K562 (cell line): Measurements from ENCODE around the gene KLHL29. TPM values are rescaled to one million over a fixed set of nuclear protein-coding genes. Genes with fewer than 3 reads are reported as not detected.

Experiments used
- ATAC-seq: fragments of 200-7000 bp; cut with Tn5 transposase; 3 replicates; pipeline ENCODE4 v1.9.1; 2020; ENCODE audit warnings: moderate library complexity
- BruUV-seq: library from RNA; stranded (reverse); fragments of 400-500 nt; replicated peaks from 2 replicates; lab custom pipeline; 2021; lab: Mats Ljungman, UMichigan
- CTCF ChIA-PET: fragments of 300-600 bp; formaldehyde crosslinking; extraction: SDS; loops from one replicate; lab custom pipeline; 2021; ENCODE audit warnings: low intra/inter-chr PET ratio; lab: Yijun Ruan, JAX
- POLR2A ChIA-PET: fragments of 300-600, 350-650 bp; sonication (Branson Sonifier 250); formaldehyde crosslinking; extraction: SDS; loops from one replicate; lab custom pipeline; 2021; ENCODE audit warnings: antibody characterized with exemption, inconsistent platforms; lab: Yijun Ruan, JAX
- DNase-seq, 4 experiments: peaks; one replicate each; pipeline versions ENCODE4 v3.0.0 to v3.0.0-alpha.2; 2011 to 2018; ENCODE audit warnings: low spot score in 3 of 4, mixed read lengths in 3 of 4; ENCODE audit errors: extremely low read depth in 1 of 4
- FAIRE-seq: peaks from 2 replicates; lab custom pipeline; 2011; peaks lifted over from hg19 to GRCh38; lab: Jason Lieb, UNC
- H2AFZ ChIP-seq: 2 replicates; pipeline ENCODE4 v1.6.0; 2011; ENCODE audit warnings: low read depth, low read length, control low read depth, inconsistent platforms
- H3K27ac ChIP-seq: fragments of 200-600 bp; 3 replicates; pipeline ENCODE4 v1.8.0; 2011; ENCODE audit warnings: low read depth, mild to moderate bottlenecking, control low read depth, inconsistent platforms, low read length, moderate library complexity, mixed read lengths; ENCODE audit errors: extremely low read depth
- H3K27me3 ChIP-seq, 2 experiments: fragments of 300-600 bp in 1 of 2; 2 replicates in 1 of 2; 3 replicates in 1 of 2; pipeline versions ENCODE4 v1.6.0 to v1.8.0; 2011; ENCODE audit warnings: inconsistent platforms in 2 of 2, low read length in 2 of 2, mild to moderate bottlenecking in 1 of 2, mixed read lengths in 1 of 2, moderate library complexity in 1 of 2; ENCODE audit not compliant: control insufficient read depth in 2 of 2, insufficient read depth in 2 of 2
- H3K36me3 ChIP-seq: fragments of 300-600 bp; 3 replicates; pipeline ENCODE4 v1.8.0; 2011; ENCODE audit warnings: mild to moderate bottlenecking, low read length, inconsistent platforms; ENCODE audit not compliant: control insufficient read depth, insufficient read depth
- H3K4me1 ChIP-seq, 2 experiments: fragments of 200-600 bp in 1 of 2; replicated peaks in 1 of 2; 2 replicates in 1 of 2; 3 replicates in 1 of 2; pipeline versions ENCODE4 v1.5.1 to v1.8.0; 2011; ENCODE audit warnings: inconsistent platforms in 2 of 2, low read length in 2 of 2, mild to moderate bottlenecking in 1 of 2, mixed read lengths in 1 of 2, moderate library complexity in 1 of 2; ENCODE audit not compliant: control insufficient read depth in 2 of 2, insufficient read depth in 2 of 2
- H3K4me2 ChIP-seq: 2 replicates; pipeline ENCODE4 v1.6.1; 2011; ENCODE audit warnings: low read length, control low read depth, inconsistent platforms, mixed read lengths; ENCODE audit not compliant: insufficient read depth
- H3K4me3 ChIP-seq: fragments of 200-600 bp; sonication (generic), shearing (Covaris generic); 2 replicates; pipeline ENCODE4 v1.5.1; 2016; ENCODE audit warnings: control low read depth, inconsistent platforms
- H3K79me2 ChIP-seq: fragments of 200-600 bp; 3 replicates; pipeline ENCODE4 v1.8.0; 2011; ENCODE audit warnings: low read length, inconsistent platforms; ENCODE audit not compliant: control insufficient read depth, insufficient read depth
- H3K9ac ChIP-seq, 2 experiments: 2 replicates each; pipeline versions ENCODE4 v1.6.0 to v1.6.1; 2011; ENCODE audit warnings: low read depth in 2 of 2, low read length in 2 of 2, control low read depth in 1 of 2, inconsistent platforms in 1 of 2, mild to moderate bottlenecking in 1 of 2, mixed read lengths in 1 of 2; ENCODE audit not compliant: insufficient read depth in 1 of 2
- H3K9me1 ChIP-seq: one replicate; pipeline ENCODE4 v1.6.0; 2011; ENCODE audit warnings: inconsistent platforms, mild to moderate bottlenecking, low read length, moderate library complexity; ENCODE audit not compliant: control insufficient read depth, insufficient read depth
- H3K9me3 ChIP-seq: replicated peaks from 2 replicates; pipeline ENCODE4 v1.5.1; 2011; ENCODE audit warnings: low read depth, low read length, inconsistent platforms; ENCODE audit not compliant: control insufficient read depth, insufficient read depth
- H4K20me1 ChIP-seq: replicated peaks from 2 replicates; pipeline ENCODE4 v1.6.1; 2011; ENCODE audit warnings: low read length, inconsistent platforms, mixed read lengths; ENCODE audit not compliant: control insufficient read depth, insufficient read depth
- CEBPB ChIP-seq: fragments of 450-650 bp; IDR thresholded peaks from 2 replicates; pipeline ENCODE4 v1.6.1; 2016; ENCODE audit warnings: missing genetic modification characterization, missing compliant biosample characterization
- CEBPG ChIP-seq, 3 experiments: fragments of 200-800 bp in 1 of 3; sonication (Bioruptor generic) in 1 of 3; sonication (generic) in 1 of 3; formaldehyde crosslinking in 1 of 3; IDR thresholded peaks in 2 of 3; conservative IDR thresholded peaks in 1 of 3; 2 replicates each; pipeline versions ENCODE4 v1.6.1 to v1.8.0; 2016 to 2022; ENCODE audit warnings: missing compliant biosample characterization in 2 of 3, missing genetic modification characterization in 2 of 3, mild to moderate bottlenecking in 1 of 3, missing genetic modification reagents in 1 of 3
- NFE2L1 ChIP-seq: fragments of 450-650 bp; IDR thresholded peaks from 2 replicates; pipeline ENCODE4 v1.6.1; 2016; ENCODE audit warnings: missing genetic modification characterization, low read depth, mild to moderate bottlenecking, missing compliant biosample characterization, moderate library complexity, borderline replicate concordance
- NFIC ChIP-seq: fragments of 450-650 bp; IDR thresholded peaks from 2 replicates; pipeline ENCODE4 v1.6.1; 2017; ENCODE audit warnings: mild to moderate bottlenecking, inconsistent platforms
- PHB2 ChIP-seq: fragments of 450-650 bp; IDR thresholded peaks from 2 replicates; pipeline ENCODE4 v1.6.1; 2017; ENCODE audit warnings: low read depth
- RUNX1 ChIP-seq: sonication (generic); IDR thresholded peaks from 2 replicates; pipeline ENCODE4 v1.6.1; 2016; ENCODE audit warnings: antibody characterized with exemption, low read depth
- ZNF263 ChIP-seq: sonication (generic); formaldehyde crosslinking; IDR thresholded peaks from 2 replicates; pipeline ENCODE4 v1.8.0; 2022; ENCODE audit warnings: mild to moderate bottlenecking, missing genetic modification reagents, borderline replicate concordance
- ZSCAN32 ChIP-seq: fragments of 450-650 bp; formaldehyde crosslinking; IDR thresholded peaks from 2 replicates; pipeline ENCODE4 v1.4.0; 2020; ENCODE audit warnings: mild to moderate bottlenecking, moderate library complexity
- WGBS: fragments of 100-300 bp; shearing (Covaris generic); methylation state at CpG from one replicate; pipeline ENCODE4 v1.1.6; 2016; ENCODE audit warnings: low coverage, mixed read lengths; ENCODE audit not compliant: insufficient coverage; ENCODE audit errors: missing lambda C conversion rate; 5-methylcytosine and 5-hydroxymethylcytosine counted together
- in situ Hi-C: fragments of 300-500 bp; cut with MboI; formaldehyde crosslinking; loops from 4 replicates; pipeline ENCODE4 v1.15.0; 2018; ENCODE audit warnings: inconsistent platforms, mixed read lengths
- intact Hi-C: fragments of 100-400 bp; cut with micrococcal nuclease; formaldehyde crosslinking; loops from 2 replicates; pipeline ENCODE4 v1.14.2; 2022
- polyA plus RNA-seq, 8 experiments: library from polyadenylated mRNA; depleted of rRNA in 4 of 8; stranded (reverse) in 5 of 8; unstranded in 3 of 8; fragments of >200 nt; fragmentation: Nextera tagmentation in 2 of 8; fragmentation: Illumina TruSeq in 1 of 8; extraction: Ambion mirVana in 2 of 8; extraction: Trizol in 1 of 8; gene quantifications; 2 replicates each; pipeline versions ENCODE4 v1.2.1 to v1.2.3, GENCODE V29; 2011 to 2014; ENCODE audit warnings: inconsistent platforms in 1 of 8, missing spikeins in 1 of 8
- total RNA-seq, 7 experiments: library from RNA; depleted of rRNA in 6 of 7; stranded (reverse); fragments of >200 nt in 6 of 7; fragmentation: Illumina TruSeq in 2 of 7; extraction: Trizol in 2 of 7; gene quantifications; 2 replicates each; pipeline versions ENCODE4 v1.2.1 to v1.2.3, GENCODE V29; 2011 to 2021; ENCODE audit warnings: low replicate concordance in 1 of 7
- TF ChIP-seq, protein P1 (sequence below): sonication (generic); formaldehyde crosslinking; IDR thresholded peaks from 2 replicates; pipeline ENCODE4 v1.8.1; 2022; ENCODE audit warnings: missing genetic modification reagents
- TF ChIP-seq, protein P2 (sequence below): sonication (generic); formaldehyde crosslinking; IDR thresholded peaks from 2 replicates; pipeline ENCODE4 v1.8.1; 2023; ENCODE audit warnings: mild to moderate bottlenecking, missing genetic modification reagents
- TF ChIP-seq, protein P3 (sequence below): sonication (generic); formaldehyde crosslinking; IDR thresholded peaks from 2 replicates; pipeline ENCODE4 v1.8.0; 2023; ENCODE audit warnings: mild to moderate bottlenecking, missing genetic modification reagents

KLHL29 gene
- total and polyA plus RNA-seq, 9 of the 15 experiments (the other 6 are each of a cell fraction or from before 2014, with no cell fraction given): 0.03 to 0.31 (median 0.08) TPM; not detected in 1

DNA sequence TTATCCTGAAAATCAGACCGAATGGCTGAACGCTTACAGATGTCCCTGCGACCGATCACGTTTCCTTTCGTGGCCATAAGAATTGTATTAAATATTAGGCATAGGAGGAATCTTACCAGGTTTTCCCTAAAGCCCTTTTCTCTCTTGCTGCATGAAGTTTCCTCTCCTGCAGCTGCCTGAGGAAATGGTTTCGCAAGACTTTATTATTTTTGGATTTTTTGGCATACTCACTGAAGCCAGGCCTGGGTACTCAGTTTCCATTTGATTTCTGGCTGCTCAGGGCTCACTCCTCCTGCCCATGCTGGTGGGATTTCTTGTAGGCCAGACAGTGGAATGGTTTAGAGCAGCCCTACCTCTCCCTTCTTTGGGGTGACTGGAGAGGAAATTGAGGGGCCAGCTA is 114.0 kb downstream of the KLHL29 start:
- no peaks in the 10 kb centered on the region for H3K36me3 ChIP-seq
- intact Hi-C loops (no loop called here), in situ Hi-C loops (no loop called here)
- no peak overlapping the region for H3K4me3 ChIP-seq
- no peaks in the 10 kb centered on the region for H3K79me2 ChIP-seq
- ChIA-PET POLR2A (no interaction called here), CTCF (no interaction called here)
- WGBS: 0% methylated on average over 7 of the region's 7 CpGs
- no peak overlapping the region for H3K9ac ChIP-seq
- H3K27ac ChIP-seq: no peak overlapping the region
- H2AFZ ChIP-seq: no peak overlapping the region
- H3K4me1 ChIP-seq: no peaks in the 10 kb centered on the region
- no TSS peak for BruUV-seq
- TF ChIP-seq CEBPB (tag) (0 out of 2 replicates have a peak, but pooled peaks have one; percentile 15), ZNF263 (no peak), CEBPG (CRISPR knock-in tag; IDR thresholded peaks at IDR 0.05) (no peak), CEBPG (tag; conservative IDR thresholded peaks at IDR 0.05 in 1 of 2, IDR thresholded peaks at IDR 0.05 in 1 of 2) (peak in 1 of 2 experiments; percentile 11; a peak in 1 of 4 replicates)
- no peak overlapping the region for H3K4me2 ChIP-seq
- H4K20me1 ChIP-seq: 0 out of 2 replicates have a peak, but pooled peaks cover 3% of the 10 kb centered on the region
- peaks cover 42 to 85% of the 10 kb centered on the region in 2 experiments for H3K27me3 ChIP-seq
- DNase-seq (no peak), ATAC-seq (no peak), FAIRE-seq (no peak)
- H3K9me1 ChIP-seq: no peaks in the 10 kb centered on the region
- no peaks in the 10 kb centered on the region for H3K9me3 ChIP-seq

DNA sequence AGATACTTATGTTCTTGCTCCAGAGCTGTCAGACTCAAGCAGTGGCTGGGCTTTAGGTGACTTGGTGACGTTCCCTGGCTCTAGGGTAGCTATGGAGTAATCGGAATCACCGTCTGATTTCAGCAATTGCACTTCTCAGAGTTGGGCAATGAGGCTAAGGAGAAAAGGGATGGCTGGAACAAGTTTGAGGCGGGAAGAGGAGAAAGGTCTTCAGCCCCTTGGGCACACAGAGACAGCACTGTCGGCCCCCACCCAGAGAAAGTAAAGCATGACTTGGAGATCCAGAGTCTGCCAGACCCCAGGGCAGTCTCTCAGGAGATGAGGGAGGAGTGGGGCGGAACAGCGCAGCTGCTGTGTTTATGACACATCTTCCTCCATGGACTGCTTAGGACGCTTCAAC is 114.5 kb downstream of the KLHL29 start:
- H3K27me3 ChIP-seq: peaks cover 41 to 81% of the 10 kb centered on the region in 2 experiments
- ChIA-PET POLR2A (no interaction called here), CTCF (no interaction called here)
- no peaks in the 10 kb centered on the region for H3K4me1 ChIP-seq
- no peak overlapping the region for H3K4me2 ChIP-seq
- intact Hi-C loops: no loop called here
- 0 out of 2 replicates have a peak, but pooled peaks cover 3% of the 10 kb centered on the region for H4K20me1 ChIP-seq
- in situ Hi-C loops: no loop called here
- ATAC-seq: no peak
- no peak for FAIRE-seq
- H3K9ac ChIP-seq: no peak overlapping the region
- H3K4me3 ChIP-seq: no peak overlapping the region
- no peak overlapping the region for H3K27ac ChIP-seq
- no peaks in the 10 kb centered on the region for H3K79me2 ChIP-seq
- H3K9me3 ChIP-seq: no peaks in the 10 kb centered on the region
- no TSS peak for BruUV-seq
- 1% methylated on average over 8 of the region's 8 CpGs for WGBS
- no peak for DNase-seq
- no peaks in the 10 kb centered on the region for H3K9me1 ChIP-seq
- no peak overlapping the region for H2AFZ ChIP-seq
- H3K36me3 ChIP-seq: no peaks in the 10 kb centered on the region
- TF ChIP-seq, protein P1, sequence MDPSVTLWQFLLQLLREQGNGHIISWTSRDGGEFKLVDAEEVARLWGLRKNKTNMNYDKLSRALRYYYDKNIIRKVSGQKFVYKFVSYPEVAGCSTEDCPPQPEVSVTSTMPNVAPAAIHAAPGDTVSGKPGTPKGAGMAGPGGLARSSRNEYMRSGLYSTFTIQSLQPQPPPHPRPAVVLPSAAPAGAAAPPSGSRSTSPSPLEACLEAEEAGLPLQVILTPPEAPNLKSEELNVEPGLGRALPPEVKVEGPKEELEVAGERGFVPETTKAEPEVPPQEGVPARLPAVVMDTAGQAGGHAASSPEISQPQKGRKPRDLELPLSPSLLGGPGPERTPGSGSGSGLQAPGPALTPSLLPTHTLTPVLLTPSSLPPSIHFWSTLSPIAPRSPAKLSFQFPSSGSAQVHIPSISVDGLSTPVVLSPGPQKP: no peak
- TF ChIP-seq PHB2: no peak
- no peak for TF ChIP-seq ZSCAN32 (CRISPR knock-in tag)
- TF ChIP-seq RUNX1: no peak
- no peak for TF ChIP-seq NFIC
- TF ChIP-seq, protein P2, sequence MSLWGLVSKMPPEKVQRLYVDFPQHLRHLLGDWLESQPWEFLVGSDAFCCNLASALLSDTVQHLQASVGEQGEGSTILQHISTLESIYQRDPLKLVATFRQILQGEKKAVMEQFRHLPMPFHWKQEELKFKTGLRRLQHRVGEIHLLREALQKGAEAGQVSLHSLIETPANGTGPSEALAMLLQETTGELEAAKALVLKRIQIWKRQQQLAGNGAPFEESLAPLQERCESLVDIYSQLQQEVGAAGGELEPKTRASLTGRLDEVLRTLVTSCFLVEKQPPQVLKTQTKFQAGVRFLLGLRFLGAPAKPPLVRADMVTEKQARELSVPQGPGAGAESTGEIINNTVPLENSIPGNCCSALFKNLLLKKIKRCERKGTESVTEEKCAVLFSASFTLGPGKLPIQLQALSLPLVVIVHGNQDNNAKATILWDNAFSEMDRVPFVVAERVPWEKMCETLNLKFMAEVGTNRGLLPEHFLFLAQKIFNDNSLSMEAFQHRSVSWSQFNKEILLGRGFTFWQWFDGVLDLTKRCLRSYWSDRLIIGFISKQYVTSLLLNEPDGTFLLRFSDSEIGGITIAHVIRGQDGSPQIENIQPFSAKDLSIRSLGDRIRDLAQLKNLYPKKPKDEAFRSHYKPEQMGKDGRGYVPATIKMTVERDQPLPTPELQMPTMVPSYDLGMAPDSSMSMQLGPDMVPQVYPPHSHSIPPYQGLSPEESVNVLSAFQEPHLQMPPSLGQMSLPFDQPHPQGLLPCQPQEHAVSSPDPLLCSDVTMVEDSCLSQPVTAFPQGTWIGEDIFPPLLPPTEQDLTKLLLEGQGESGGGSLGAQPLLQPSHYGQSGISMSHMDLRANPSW (CRISPR knock-in tag): no peak
- TF ChIP-seq NFE2L1 (tag): no peak
- TF ChIP-seq, protein P3, sequence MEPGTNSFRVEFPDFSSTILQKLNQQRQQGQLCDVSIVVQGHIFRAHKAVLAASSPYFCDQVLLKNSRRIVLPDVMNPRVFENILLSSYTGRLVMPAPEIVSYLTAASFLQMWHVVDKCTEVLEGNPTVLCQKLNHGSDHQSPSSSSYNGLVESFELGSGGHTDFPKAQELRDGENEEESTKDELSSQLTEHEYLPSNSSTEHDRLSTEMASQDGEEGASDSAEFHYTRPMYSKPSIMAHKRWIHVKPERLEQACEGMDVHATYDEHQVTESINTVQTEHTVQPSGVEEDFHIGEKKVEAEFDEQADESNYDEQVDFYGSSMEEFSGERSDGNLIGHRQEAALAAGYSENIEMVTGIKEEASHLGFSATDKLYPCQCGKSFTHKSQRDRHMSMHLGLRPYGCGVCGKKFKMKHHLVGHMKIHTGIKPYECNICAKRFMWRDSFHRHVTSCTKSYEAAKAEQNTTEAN: no peak
